NCI-H2171 (cell line): ENCODE data around the gene DYNC2I2.
"Not testable (repeated sequence)": the region's sequence is repeated elsewhere in the genome, so short reads cannot be mapped to it uniquely, and the experiment has no call there.

Source experiments
- DNase-seq: peaks from one replicate; lab custom pipeline; 2025; lab: John Stamatoyannopoulos, UW

DYNC2I2 gene

DNA sequence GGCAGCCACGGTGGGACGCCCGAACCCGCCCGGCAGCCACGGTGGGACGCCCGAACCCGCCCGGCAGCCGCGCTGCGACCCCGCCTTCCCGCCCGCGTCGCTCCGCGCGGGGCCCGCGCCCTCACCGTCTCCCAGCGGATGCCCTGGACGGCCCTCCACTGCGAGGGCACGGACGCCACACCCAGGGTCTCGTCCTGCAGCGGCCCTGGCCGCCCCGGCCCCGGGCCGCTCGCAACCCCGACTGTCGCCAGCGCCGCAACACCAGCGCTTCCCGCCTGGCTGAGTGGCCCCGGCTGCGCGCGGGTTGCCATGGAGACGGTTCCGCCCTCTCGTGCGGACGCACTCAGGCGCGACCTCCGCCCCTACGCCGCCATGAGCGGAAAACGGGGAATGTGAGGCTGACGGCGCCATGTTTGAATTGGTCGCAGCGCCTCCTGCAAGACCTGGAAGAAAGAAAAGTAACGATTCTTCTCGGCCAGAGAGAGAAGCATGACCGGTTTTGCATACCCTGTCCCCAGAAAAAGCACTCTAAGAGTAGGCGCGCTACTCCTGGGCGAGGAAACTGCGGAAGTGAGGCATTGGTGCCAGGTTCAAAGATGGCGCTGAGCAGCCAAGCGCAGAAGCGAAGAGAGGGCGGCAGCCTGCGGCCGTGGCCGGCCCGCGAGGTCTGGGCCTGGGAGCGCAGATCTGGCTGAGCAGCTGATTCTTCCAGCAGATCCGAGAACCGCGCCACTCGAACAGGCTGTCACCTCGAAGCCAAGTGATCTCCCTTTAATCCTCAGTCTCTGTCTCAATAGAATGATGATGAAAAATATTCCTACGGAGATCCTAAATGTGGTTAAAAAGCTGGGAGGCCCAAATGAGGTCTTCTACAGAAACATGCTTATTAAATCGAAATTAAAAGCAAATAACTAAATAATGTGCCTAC lies at the start of gene DYNC2I2:
DYNC2I2 (minus strand) TSS at position 432 of the 928 bp plus-strand sequence; CDS start at position 311, 121 bp downstream.
- DNase-seq, result peak; percentile 93

DNA sequence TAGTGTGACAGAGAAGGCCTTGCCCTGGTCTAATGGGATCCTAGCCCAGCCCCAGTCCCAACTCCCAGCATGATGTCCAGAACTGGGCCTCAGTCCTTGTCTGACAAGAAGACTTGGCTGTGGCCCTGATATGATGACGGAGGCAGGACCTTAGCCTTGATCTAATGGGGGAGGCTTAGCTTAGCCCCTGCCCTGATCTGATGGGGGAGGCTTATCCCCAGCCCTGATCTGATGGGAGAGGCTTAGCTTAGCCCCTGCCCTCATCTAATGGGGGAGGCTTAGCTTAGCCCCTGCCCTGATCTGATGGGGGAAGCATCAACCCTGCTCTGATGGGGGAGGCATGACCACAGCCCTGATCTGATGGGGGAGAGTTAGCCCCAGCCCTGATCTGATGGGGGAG lies 49.4 kb upstream of the DYNC2I2 start:
- DNase-seq, result no peak

DNA sequence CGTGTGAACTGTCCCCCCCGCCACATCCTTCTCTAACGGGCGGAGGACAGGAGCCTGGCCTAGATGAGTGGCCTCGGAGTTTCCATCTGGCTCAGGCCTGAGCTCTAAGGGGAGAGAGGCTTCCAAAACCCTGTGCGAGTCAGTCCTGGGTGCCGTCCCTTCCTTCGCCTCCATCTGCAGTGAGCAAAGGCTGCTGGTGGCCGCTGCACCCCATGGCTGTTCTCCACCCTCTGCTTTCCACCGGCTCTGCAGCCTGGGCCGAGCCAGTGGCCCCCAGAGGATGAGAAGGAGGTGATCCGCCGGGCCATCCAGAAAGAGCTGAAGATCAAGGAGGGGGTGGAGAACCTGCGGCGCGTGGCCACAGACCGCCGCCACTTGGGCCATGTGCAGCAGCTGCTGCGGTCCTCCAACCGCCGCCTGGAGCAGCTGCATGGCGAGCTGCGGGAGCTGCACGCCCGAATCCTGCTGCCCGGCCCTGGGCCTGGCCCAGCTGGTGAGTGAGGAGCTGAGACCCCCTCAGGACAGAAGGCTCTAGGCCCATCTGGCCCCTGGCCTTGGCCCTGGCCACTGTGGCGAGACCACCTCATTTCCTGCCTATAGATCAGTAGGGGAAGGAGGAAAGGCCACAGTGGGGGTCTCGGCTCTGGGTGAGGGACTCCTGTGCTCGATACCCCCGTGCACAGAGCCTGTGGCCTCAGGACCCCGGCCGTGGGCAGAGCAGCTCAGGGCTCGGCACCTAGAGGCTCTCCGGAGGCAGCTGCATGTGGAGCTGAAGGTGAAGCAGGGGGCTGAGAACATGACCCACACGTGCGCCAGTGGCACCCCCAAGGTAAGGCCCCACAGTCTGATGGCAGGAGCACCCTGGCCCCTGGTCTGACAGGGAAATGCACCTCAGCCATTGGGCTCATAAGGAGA lies 48.7 kb upstream of the DYNC2I2 start:
- DNase-seq, result no peak

DNA sequence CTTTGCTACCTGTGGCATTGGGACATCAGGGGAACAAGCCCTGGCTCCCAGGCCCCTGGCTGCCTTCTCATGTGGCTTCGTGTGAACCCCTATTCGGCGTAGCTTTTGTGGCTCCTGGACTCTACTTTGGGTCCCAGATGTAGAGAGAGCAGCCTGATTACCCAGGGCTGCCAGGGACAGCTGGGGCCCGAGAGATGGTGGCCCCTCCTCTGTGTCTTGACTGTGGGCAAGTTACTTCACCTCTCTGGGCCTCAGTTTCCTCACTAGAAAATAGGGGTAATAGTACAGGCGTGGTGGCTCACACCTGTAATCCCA lies 47.7 kb upstream of the DYNC2I2 start:
- DNase-seq, result no peak

DNA sequence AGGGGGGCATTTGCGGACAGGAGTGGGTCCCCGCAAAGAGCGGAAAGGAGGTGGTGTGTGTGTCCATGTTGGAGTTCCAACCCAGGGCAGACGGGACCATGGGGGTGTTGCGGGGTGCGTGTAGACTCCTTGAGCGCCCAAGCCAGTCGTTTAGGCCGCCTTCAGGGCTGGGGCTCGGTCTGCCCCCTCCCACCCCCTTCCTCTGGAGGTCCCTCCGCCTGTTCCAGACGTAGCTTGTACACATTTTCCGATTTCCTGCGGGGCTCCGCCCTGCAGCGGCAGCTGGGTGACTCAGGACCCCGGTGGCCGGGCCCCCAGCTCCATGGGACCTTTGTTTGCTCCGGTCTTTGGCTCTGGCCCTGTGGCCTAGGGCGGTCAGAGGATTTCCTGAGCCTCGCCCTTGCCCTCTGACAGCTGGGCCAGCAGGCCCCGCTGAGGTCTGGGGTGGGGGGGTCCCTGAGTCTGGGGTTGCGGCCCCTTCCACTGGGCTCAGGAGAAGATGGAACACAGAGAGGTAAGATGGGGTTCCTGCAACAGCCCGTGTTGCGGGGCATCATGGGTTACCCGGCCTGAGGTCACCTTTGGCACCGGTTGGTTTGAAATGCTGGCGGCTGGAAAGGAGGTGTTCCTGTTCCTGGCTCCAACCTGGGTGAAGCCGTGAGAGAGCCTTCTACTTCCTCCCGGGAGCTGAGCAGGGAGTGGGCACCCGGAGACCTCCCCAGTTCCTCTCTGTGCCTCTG lies 47.1 kb upstream of the DYNC2I2 start:
- DNase-seq, result no peak

DNA sequence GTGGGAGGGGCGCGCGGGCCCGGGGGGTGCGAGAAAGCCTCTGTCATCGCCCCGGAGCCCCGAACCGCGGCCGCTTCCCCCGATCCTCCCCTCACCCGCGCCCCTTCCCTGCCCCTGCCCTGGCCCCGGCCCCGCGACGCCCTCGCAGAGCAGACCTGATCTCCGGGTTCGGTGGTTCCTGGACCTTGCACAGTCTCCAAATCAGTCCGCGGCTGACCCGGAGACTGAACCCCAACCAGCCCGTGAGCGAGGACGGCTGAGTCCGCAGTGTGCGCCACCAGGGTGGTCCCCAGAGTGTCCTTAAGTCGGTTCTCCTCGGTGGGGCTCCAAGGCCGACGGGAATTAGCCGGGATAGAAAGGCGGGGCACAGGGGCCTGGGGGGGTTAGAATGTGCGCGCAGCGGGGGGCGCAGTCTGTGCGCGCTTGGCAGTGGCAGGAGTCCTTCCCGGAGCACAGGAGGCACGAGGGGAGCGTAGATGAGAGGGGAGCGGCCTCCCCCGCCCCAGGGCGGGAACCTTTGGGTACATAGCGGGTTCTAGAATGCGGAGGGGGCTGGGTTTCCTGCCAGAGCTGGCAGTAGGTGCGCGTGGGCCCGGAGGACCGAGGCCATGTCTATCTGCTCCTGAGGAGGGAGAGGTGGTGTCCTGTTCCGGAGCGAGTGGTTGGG lies 46.4 kb upstream of the DYNC2I2 start:
- DNase-seq, result no peak

DNA sequence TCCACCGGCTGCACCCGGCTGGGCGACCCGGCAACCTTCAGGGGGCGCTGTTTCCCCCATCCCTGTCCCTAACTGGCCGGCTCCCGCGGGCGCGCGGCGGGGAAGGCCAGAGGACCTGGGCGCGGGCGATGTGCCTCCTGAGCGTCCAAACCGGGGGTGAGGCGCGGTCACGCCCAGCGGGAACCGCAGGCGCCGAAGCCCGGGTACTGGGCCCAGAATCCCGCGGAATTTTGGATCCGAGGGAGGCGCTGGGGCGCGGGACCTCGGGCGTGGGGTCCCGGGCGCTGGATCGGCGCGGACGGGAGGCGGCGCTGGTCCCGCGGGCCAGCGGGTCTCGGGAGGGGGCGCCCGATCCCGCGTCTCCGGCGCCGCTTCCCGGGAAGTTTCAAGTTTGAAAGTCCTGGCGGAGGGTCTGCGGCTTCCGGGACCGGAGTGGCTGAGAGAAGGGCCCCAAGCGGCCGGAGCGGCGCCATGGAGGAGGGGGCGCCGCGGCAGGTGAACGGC lies 45.9 kb upstream of the DYNC2I2 start, which contains the start of gene PKN3:
PKN3 (plus strand) TSS at position 59 of the 504 bp plus-strand sequence; CDS start at position 472, 413 bp downstream.
- DNase-seq, result peak; percentile 85

DNA sequence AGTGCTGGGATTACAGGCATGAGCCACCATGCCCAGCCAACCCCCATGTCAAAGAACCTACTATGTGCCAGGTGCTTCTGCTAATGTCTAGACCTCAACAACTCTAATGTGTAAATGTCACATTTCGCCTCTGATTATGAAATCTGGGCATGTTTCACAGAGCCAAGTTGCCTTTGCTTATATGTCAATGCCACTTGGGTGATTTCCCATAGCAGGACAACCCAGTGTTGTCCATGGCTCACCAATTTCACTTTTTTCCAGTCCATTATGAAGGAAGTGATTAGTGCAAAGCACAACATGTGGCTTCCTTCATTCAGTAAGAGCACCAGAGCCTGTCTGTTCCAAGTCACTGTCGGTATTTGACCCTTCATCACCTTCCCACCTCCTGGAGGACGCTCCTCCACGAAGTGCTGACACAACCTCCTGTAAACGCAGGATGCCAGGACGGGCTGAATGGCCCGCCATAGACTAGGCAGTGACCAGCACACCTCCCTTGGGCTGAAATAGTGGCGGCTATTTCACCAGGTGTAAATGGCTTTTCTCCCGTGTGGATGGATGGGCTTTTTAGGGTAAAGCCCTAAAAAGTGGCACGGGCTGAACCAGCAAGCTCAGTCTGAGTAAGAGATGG lies 44.7 kb upstream of the DYNC2I2 start:
- DNase-seq, result no peak

DNA sequence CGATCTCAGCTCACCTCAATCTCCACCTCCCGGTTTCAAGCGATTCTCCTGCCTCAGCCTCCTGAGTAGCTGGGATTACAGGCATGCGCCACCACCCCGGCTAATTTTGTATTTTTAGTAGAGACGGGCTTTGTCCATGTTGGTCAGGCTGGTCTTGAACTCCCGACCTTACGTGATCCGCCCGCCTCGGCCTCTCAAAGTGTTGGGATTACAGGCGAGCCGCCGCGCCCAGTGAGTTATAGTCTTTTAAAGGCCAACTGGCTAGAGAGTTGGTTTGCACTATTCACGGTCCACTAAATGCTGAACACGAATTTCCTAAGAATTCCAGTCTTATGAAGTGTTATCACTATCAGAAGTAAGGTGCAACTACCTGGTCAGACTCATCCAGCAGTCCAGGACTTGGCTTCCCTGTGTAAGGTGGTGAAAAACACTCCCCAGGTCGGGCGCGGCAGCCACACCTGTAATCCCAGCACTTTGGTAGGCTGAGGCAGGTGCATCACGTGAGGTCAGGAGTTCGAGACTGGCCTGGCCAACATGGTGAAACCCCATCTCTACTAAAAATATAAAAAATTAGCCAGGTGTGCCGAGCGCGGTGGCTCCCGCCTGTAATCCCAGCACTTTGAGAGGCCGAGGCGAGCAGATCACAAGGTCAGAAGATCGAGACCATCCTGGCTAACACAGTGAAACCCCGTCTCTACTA lies 42.6 kb upstream of the DYNC2I2 start:
- not testable (repeated sequence) for DNase-seq

DNA sequence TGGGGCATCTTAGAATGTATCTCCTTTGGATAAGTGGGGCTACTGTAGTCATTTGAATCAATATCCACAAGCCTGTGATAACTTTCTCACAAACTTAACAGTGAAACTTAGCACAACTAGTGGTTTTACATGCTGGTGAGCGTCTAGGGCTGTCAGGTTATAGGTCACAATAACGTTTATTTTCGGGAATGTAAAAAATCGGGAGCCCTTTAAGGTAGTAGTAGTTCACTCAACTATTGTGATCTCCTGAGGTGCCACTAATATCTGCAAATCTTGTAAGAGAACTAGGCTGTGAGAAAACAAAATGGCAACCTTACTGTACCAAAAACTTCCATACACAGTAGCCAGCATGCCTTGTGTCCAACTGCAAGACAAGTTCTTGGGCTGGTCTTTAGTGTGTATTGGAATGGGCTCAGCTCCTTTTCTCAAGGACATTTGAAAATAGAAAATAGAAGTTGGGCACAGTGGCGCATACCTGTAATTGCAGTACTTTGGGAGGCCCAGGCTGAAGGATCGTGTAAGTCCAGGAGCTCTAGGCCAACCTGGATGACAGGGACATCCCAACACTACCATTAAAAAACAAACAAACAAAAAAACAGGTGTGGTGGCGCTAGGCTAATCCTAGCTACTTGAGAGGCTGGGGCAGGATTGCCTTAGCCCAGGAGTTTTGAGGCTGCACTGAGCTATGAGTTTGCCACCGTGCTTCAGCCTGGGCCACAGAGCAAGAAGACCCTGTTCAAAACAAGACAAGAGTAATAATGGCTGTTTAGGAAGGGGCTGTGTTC lies 40.5 kb upstream of the DYNC2I2 start:
- DNase-seq, result no peak

DNA sequence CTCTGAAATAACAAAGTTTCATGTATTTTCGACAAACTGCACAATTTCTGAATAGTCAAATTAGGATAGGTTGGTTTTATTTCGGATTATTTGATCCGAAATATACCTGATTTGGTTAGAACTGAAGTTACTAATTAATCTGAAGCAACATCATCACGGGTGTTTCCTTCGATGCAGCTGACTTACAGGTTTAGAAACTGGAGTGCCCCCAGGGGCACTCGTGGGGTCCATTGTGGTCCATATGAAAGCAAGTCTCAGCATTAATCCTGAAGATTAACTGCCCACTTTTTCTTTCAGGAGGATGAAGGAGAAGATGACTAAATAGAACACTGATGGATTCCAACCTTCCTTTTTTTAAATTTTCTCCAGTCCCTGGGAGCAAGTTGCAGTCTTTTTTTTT lies 37.7 kb upstream of the DYNC2I2 start:
- DNase-seq, result no peak

DNA sequence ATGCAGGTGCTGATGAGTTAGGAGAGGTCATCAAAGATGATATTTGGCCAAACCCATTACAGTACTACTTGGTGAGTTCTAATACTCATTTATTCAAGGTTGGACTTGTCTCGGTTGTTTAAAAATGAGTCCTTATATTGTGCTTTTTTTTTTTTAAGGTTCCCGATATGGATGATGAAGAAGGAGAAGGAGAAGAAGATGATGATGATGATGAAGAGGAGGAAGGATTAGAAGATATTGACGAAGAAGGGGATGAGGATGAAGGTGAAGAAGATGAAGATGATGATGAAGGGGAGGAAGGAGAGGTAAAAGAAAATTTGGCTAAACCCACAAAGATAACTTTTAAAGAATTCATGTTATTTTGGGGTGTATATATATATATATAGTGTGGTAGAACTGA lies 37.1 kb upstream of the DYNC2I2 start:
- not testable (repeated sequence) for DNase-seq

DNA sequence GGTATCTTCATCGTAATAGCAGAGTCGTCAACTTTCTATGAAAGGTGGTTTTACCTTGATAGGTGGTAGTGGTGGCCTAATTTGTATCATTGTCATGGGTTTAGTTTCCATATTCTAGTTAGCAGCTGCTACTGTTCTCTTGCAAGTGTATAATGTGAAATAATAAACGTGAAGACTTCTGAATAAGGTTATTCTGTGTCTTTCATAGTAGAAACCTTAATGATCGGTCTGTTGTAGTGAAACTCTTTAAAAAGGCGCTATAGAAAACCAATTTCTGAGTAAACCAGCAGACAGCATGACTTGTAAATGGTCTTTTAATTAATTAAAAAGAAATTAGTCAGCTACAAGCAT lies 34.0 kb upstream of the DYNC2I2 start:
- no peak for DNase-seq

DNA sequence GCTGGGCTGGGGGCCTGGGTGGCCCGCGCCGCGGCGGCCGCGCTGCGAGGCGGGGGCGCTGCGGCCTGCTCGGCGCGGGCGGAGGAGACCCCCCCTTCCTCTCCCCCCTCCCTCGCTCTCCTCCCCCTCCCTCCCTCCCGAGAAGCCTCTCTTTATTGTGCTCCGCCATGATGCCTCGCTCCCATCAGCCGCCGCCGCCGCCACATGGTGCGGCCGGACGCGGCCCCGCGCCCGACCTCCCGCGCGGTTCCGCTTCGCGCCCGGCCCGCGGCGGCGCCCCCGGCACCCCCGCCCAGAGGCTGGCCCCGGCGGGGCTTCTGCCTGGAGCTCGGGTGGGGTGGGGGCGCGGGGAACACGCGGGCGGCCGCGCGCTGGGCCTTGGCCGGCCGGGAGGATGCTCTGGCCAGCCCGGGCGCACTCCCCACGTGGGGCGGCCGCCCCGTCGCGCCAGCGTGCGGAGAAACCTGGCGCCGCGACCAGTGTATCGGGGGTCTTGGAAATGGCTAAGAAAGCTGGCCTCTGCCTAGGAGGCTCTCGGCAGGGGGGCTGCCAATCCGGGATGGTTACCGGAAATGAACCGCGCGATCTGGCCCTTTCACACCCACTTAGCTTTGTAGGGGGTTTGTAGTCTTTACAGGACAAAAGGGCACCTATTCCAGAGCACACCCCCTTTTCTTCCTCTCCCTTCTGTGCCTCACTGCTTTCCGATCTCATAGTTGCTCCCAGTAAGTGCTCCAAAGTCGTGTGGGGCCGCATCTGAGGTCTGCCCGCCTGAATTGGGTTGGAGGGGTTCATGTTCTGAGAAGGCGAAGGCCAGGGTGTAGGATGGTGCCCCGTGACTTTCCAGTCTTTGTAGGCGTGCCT lies 33.4 kb upstream of the DYNC2I2 start:
- peak; percentile 73 for DNase-seq

DNA sequence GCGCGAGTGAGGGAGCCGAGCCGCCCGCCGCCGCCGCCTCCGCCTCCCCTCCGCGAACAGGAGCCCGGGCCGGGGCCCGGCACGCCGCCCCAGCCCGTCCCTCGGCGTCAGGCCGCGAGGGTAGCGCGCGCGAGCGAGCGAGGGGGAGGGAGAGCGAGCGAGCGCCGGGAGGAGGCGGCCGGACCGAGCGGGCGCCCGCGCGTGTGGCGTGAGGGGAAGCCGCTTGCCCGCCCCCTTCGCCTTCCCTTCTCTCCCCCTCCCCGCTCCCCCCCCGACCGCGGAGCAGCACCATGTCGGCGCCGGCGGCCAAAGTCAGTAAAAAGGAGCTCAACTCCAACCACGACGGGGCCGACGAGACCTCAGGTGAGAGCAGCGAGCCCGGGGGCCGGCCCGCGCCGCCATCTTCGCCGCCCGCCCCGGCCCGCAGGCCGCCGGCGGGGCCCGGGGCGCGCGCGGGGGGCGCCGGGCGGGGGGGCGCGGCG lies 32.7 kb upstream of the DYNC2I2 start:
- peak; percentile 69 for DNase-seq

DNA sequence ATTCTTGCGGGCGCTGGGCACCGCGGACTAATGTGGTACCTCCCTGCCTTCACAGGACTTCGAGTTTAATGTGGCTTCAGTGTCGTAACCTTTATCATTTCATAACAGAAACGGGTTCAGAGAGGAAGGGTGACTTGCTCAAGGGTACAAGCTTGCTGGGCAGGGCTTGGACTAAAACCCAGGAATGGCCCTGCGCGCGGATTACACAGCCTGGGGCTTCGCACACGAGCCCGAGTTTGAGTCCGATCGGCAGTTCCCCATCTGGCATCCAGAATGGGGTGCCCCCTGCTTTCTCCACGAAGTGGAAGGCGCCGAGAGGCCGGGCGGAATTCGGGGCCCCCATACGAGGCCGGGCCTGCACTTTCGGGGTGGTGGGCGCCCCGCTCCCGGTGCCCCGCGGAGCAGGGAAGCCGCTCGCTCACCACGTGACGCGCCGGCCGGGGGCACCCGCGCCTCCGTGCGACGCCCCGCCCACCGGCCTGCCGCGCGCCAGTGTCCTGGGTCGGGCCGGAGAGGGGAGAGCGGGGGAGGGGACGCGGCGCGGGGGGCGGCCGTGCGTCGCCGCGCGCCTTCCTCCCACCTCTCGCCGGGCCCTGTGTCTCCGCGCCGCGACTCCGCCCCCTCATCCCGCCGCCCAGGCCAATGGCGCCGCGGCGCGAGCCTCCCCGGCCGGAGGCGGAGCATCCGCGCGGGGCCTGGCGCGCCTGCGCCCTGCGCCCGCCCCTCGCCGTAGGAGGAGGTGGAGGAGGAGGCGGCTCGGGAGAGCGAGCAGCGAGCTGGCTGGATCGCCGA lies 32.0 kb upstream of the DYNC2I2 start, which contains the start of gene SET:
SET (plus strand) TSS at position 722 of the 792 bp plus-strand sequence. CDS start 361 bp downstream, outside the sequence.
- peak; percentile 99 for DNase-seq

DNA sequence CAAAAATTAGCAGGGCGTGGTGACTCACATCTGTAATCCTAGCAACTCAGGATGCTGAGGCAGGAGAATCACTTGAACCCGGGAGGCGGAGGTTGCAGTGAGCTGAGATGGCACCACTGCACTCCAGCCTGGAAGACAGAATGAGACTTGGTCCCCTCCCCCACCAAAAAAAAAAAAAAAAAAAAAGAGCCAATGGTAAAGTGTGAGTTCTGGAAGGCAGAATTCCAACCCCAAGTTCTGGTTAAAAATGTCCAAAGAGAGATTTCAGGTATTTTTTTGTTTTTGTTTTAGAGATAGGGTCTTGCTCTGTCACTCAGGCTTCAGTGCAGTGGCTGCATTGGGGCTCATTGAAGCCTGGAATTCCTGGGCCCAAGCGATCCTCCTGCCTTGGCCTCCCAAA lies 30.8 kb upstream of the DYNC2I2 start:
- no peak for DNase-seq
